Measurements from ENCODE around the gene DPP4.

GRCh38 chr2:162058973-162059668 lies 14.9 kb downstream of the DPP4 start:
- no peak for TF ChIP-seq CTCF (IDR thresholded peaks at IDR 0.05)
- no peak for TF ChIP-seq POLR2A (IDR thresholded peaks at IDR 0.05)
